ENCODE data around the gene CLIP4. TPM values are rescaled to one million over a fixed set of nuclear protein-coding genes. Genes with fewer than 3 reads are reported as not detected.

CLIP4 gene
- total RNA-seq, 2 experiments from 2014 or later = 36.2 to 42.6 TPM

DNA sequence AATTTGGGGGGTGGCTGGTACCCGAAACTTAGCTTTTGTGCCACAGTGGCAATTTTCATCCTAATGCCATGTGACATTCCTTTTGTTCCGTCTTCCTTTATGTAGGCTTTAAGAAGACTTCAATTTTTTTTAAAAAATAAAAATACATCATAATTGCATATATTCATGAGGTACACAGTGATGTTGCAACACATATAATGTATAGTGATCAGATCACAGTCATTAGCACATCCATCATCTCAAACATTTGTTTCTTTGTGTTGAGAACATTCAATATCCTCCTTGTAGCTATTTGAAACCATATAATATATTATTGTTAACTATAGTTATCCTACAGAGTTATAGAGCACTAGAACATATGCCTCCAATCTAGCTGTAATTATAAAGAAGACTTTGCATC lies 6.0 kb upstream of the CLIP4 start:
- H3K36me3 Mint-ChIP-seq = no peaks in the 10 kb centered on the region
- no peaks in the 10 kb centered on the region for H3K9me3 Mint-ChIP-seq
- ATAC-seq (ENCODE audit: low read depth) (no peak), DNase-seq (no peak)
- H3K4me1 Mint-ChIP-seq = peaks cover 3% of the 10 kb centered on the region
- H3K27ac Mint-ChIP-seq = no peak overlapping the region
- H3K4me3 Mint-ChIP-seq = no peak overlapping the region
- peaks cover 20% of the 10 kb centered on the region for H3K27me3 Mint-ChIP-seq
- POLR2A ChIA-PET = no interaction called here

DNA sequence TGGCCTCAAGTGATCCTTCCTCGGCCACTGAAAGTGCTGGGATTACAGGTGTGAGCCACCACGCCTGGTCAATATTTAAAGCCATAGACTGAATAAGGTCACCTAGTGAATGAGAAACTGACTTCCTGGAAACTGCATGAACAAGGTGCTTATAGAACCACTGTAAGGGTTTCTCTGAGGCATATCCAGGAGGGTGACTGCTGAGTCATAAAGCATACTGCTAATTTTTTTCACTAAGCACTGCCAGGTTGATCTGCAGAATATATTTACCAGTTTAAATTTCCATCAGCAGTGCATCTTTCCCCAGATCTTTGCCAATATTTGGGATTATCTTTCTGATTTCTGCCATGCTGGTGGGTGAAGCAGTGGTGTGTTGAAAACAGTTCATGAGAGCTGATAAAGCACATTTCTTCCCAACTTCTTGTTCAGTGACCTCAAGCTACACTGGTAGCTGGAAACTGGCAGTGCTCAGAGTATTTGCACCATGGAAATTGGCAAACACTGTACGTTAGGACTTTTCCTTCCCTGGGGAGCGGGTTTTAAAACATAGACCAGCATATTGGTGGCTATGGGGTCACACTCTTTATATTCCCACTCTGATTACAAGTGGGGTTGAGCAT lies 4.2 kb upstream of the CLIP4 start:
- H3K9me3 Mint-ChIP-seq = no peaks in the 10 kb centered on the region
- DNase-seq (no peak), ATAC-seq (ENCODE audit: low read depth) (peak; percentile 32)
- peaks cover 8% of the 10 kb centered on the region for H3K4me1 Mint-ChIP-seq
- peaks cover 2% of the 10 kb centered on the region for H3K36me3 Mint-ChIP-seq
- POLR2A ChIA-PET = no interaction called here
- no peak overlapping the region for H3K27ac Mint-ChIP-seq
- H3K27me3 Mint-ChIP-seq = peaks cover 22% of the 10 kb centered on the region
- H3K4me3 Mint-ChIP-seq = no peak overlapping the region

DNA sequence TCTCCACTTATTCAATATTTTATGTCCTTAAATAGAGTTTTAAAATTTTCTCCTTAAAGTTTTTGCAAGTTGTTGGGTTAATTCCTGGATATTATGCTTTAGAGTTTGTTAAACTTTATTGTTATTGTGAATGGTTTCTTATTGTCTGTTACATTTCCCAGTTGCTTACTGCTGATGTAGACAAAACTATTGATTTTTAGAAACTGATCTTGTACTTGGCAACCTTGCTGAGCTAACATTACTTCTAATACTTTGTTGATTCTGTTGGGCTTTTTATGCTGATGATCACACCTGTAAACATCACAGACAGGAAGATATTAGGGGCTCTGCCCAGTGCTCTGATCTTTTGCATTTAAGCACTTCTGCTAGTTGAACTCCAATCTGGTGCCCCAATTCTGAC lies 2.8 kb upstream of the CLIP4 start:
- H3K4me1 Mint-ChIP-seq = peaks cover 15% of the 10 kb centered on the region
- ATAC-seq (ENCODE audit: low read depth) (no peak), DNase-seq (no peak)
- H3K4me3 Mint-ChIP-seq = no peak overlapping the region
- no peak overlapping the region for H3K27ac Mint-ChIP-seq
- peaks cover 22% of the 10 kb centered on the region for H3K27me3 Mint-ChIP-seq
- H3K36me3 Mint-ChIP-seq = peaks cover 2% of the 10 kb centered on the region
- POLR2A ChIA-PET = no interaction called here
- no peaks in the 10 kb centered on the region for H3K9me3 Mint-ChIP-seq

DNA sequence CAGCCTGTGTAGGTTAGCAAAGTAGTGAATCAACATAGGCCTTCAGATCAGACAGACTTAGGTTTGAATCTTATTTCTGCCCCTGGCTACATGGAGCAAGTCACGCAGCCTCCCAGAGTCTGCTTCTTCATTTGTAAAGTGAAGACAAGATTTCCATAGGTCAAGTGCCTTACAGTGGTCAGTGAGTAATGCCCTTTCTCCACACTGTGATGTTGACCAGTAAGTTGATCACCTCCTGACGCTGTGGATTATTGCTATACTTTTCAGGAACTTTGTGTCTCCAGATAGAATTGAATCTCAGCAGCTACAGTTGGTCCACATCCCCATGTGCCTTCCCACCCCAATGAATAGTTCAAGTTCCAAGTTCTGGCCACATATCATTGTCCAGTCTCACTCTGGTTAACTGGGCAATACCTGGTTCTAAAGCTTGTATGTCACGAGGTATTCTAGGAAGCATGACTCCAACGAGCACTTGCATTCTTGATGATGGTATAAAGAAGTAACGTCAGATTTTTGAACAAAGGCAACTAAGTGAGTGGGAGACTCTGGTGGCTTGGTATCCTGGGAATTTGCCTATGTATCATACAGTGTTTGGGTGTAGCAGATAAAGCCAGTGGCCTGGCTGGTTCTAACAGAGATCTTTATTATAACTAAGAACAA lies 2.1 kb upstream of the CLIP4 start:
- H3K4me3 Mint-ChIP-seq = no peak overlapping the region

DNA sequence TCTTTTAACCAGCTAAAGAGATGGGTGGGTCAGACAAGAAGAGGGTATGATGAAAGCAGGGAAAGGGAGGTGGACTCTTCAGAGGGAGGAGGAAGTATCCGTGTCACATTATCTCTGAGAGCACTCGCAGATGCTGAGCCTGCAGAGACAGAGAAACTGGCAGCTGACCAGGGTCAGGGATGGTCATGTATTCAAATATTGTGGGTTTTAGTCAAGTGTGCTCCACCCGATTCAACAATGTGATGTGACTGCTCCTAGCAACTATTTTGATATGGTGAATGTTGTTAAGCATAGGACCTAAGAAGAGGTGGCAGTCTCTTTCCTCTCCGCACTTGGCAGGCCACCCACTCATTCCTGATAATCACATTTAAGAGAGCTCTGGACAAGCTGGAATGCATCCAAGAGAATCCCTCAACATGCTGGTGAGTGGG lies 1.3 kb upstream of the CLIP4 start:
- Mint-ChIP-seq H3K36me3 (peaks cover 2% of the 10 kb centered on the region), H3K4me3 (peak overlapping the region; percentile 87), H3K4me1 (peaks cover 21% of the 10 kb centered on the region), H3K9me3 (no peaks in the 10 kb centered on the region), H3K27me3 (peaks cover 15% of the 10 kb centered on the region), H3K27ac (peak overlapping the region; percentile 93)
- ATAC-seq (ENCODE audit: low read depth) (no peak), DNase-seq (no peak)
- POLR2A ChIA-PET = interaction anchor here (0.9 to 1.1 kb wide), 2 partner anchors 9 to 104 kb away, joined by 3 to 4 read pairs; no protein-coding TSS in a partner anchor

More for the DNA sequence above, 2.1 kb upstream of the CLIP4 start:
- no peak for ATAC-seq (ENCODE audit: low read depth)
- Mint-ChIP-seq H3K9me3 (no peaks in the 10 kb centered on the region), H3K36me3 (peaks cover 2% of the 10 kb centered on the region), H3K4me1 (peaks cover 18% of the 10 kb centered on the region), H3K27me3 (peaks cover 16% of the 10 kb centered on the region), H3K27ac (no peak overlapping the region)
- POLR2A ChIA-PET = interaction anchor here (1.1 kb wide), 1 partner anchor 8 kb away, joined by 4 read pairs; no protein-coding TSS in a partner anchor
- no peak for DNase-seq

DNA sequence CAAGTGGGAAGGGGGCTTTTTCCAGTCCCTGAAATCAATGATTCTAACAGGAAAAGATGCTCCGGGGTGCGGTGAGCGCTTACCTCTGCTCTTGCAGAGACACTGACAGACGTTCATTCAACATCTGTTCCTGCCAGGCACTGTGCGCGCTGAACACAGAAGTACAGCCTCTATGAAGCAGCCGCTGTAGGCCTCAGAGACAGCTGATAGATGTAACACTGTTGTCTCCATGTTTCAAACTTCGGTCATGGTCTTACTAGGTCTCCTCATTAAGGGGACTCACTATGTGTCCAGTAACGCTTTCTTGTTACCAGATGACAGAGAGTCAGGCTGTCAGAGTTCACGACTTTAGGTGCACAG lies 649 bp upstream of the CLIP4 start:
- H3K27me3 Mint-ChIP-seq = peaks cover 15% of the 10 kb centered on the region
- peaks cover 26% of the 10 kb centered on the region for H3K4me1 Mint-ChIP-seq

DNA sequence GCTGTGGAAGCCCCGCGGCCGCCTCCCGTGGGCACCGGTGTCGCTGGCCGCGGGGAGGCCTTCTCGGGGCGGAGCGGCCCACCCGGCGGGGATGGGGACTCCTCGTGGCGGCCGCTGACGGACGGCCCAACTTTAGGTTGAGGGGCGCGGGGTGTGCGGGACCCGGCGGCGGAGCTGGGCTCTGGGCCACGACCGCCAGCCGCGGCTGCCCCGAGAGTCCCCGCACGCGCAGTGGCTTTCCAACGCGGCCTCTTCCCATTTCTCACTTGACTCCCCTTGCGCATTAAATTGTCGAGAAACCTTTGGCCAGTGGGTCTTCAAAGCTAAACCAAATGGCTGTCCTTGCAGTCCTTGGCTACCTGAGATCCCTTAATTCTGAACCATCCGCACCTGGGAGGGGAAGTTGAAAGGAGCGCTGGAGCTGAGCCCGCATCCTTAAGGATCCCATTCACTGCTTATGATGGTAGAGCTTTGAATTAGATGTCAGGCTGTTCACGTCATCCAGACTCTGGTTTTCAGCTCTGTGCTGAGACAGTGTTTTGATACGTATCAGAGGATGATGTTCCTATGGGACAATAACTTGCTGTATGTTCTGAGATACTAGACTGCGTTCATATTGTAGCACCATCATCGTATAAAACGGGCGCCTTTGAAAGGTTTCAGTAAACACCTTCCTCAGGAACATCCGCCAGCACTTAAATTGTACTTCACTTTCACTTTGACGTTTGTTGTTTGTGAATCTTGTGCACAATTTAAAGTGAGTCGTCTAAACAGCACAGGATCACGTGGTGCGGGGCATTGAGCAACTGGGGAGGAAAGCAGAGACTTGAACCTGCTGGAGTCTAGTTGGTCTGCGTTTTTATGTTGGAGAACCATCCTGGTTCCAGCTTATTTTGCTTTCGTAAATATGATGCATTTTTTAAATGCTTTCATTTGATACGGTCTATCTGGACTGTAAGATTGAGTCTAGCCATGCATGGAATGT lies 874 bp downstream of the CLIP4 start:
- peak overlapping the region; percentile 92 for H3K4me3 Mint-ChIP-seq
- DNase-seq (peak; percentile 69), ATAC-seq (ENCODE audit: low read depth) (peak; percentile 69)
- no peaks in the 10 kb centered on the region for H3K9me3 Mint-ChIP-seq
- peaks cover 12% of the 10 kb centered on the region for H3K36me3 Mint-ChIP-seq
- peaks cover 15% of the 10 kb centered on the region for H3K27me3 Mint-ChIP-seq
- peak overlapping the region; percentile 95 for H3K27ac Mint-ChIP-seq
- POLR2A ChIA-PET = interaction anchor here (1.6 to 3.1 kb wide), 4 partner anchors 14 to 107 kb away, joined by 7 to 18 read pairs (median 13); no protein-coding TSS in a partner anchor
- peaks cover 27% of the 10 kb centered on the region for H3K4me1 Mint-ChIP-seq

More for the DNA sequence above, 649 bp upstream of the CLIP4 start:
- DNase-seq = no peak
- Mint-ChIP-seq H3K27ac (peak overlapping the region; percentile 93), H3K9me3 (no peaks in the 10 kb centered on the region), H3K4me3 (peak overlapping the region; percentile 87), H3K36me3 (peaks cover 2% of the 10 kb centered on the region)
- POLR2A ChIA-PET = interaction anchor here (0.6 to 0.9 kb wide), 3 partner anchors 102 to 245 kb away, joined by 3 to 5 read pairs (median 3); no protein-coding TSS in a partner anchor
- ATAC-seq (ENCODE audit: low read depth) = no peak

DNA sequence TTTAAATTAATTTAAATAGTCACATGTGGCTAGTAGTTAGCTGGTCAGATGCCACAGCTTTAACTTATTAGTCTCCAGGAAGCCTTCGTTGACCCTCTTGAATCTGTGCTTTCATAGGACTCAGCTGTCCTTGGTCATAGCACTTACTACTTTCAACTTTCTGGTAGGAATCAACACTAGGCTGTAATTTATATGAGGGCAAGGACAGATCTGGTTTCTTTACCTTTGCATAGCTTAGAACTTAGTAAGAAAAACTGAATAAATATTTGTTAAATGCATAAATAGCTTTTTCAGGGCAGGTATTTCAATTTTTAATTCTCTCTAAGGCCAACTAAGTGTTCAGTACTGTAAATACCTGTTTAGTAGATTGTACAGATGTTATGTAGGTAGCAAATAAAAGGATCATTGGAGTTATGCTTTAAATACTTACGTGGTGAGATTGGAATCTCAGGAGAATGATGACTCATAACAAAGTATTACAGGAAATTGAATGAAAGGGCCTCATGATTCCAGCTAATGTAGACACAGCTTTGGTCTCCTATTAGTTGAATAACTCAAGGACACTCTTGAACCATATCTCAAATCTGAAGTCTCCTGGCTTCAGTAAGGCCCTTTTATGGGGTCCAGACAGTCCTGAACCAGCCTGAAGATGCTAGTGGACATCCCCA lies 2.6 kb downstream of the CLIP4 start:
- Mint-ChIP-seq H3K27ac (peak overlapping the region; percentile 54), H3K4me1 (peaks cover 25% of the 10 kb centered on the region)

DNA sequence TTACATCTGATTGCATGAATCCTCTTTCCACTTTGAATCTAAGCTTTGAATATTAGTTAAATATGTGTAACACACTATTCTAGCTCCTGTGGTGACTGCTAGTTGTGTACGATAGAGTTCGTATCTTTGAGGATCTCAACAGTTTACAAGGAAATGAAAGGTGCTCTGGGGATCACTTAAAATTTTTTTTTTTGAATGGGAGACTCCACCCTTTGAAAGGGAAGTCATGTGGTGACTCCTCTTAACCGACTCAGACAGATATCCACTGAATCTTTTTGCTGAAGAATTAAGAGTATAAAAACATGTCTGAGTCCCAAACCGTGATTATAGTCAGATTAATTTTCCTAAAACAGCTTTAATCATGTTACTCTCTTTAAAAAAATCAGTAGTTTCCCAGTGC lies 4.0 kb downstream of the CLIP4 start:
- POLR2A ChIA-PET = no interaction called here
- Mint-ChIP-seq H3K27ac (peak overlapping the region; percentile 2), H3K9me3 (peaks cover 5% of the 10 kb centered on the region), H3K4me1 (peaks cover 29% of the 10 kb centered on the region), H3K27me3 (peaks cover 2% of the 10 kb centered on the region), H3K4me3 (peak overlapping the region; percentile 27), H3K36me3 (peaks cover 38% of the 10 kb centered on the region)
- no peak for DNase-seq
- ATAC-seq (ENCODE audit: low read depth) = no peak

More for the DNA sequence above, 2.6 kb downstream of the CLIP4 start:
- DNase-seq = no peak
- POLR2A ChIA-PET = interaction anchor here (2.1 to 3.1 kb wide), 3 partner anchors 102 to 108 kb away, joined by 8 to 18 read pairs (median 18); no protein-coding TSS in a partner anchor
- no peak for ATAC-seq (ENCODE audit: low read depth)
- H3K27me3 Mint-ChIP-seq = peaks cover 11% of the 10 kb centered on the region
- no peak overlapping the region for H3K4me3 Mint-ChIP-seq
- H3K36me3 Mint-ChIP-seq = peaks cover 26% of the 10 kb centered on the region
- H3K9me3 Mint-ChIP-seq = no peaks in the 10 kb centered on the region

DNA sequence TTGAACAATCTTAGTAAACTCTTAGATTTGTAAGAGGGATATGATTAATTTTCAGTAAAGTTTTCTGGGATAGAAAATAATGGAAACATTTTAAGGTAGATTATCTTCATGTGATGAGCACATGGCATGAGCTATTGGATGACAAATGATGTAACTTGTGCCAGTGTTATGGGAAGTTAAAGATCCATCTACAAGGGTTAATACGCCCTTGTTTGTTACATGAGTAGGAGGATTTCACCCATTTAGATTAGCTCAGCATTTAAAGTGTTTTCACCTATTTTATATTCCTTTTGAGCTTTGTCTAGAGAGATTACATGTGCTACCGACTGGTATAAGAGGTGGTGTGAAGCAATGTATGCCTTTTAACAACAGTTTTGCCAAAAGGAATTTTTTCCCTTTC lies 5.6 kb downstream of the CLIP4 start:
- ATAC-seq (ENCODE audit: low read depth) (no peak), DNase-seq (no peak)
- Mint-ChIP-seq H3K36me3 (peaks cover 51% of the 10 kb centered on the region), H3K4me1 (peaks cover 25% of the 10 kb centered on the region), H3K9me3 (peaks cover 12% of the 10 kb centered on the region), H3K27me3 (no peaks in the 10 kb centered on the region), H3K4me3 (no peak overlapping the region), H3K27ac (no peak overlapping the region)
- POLR2A ChIA-PET = no interaction called here

DNA sequence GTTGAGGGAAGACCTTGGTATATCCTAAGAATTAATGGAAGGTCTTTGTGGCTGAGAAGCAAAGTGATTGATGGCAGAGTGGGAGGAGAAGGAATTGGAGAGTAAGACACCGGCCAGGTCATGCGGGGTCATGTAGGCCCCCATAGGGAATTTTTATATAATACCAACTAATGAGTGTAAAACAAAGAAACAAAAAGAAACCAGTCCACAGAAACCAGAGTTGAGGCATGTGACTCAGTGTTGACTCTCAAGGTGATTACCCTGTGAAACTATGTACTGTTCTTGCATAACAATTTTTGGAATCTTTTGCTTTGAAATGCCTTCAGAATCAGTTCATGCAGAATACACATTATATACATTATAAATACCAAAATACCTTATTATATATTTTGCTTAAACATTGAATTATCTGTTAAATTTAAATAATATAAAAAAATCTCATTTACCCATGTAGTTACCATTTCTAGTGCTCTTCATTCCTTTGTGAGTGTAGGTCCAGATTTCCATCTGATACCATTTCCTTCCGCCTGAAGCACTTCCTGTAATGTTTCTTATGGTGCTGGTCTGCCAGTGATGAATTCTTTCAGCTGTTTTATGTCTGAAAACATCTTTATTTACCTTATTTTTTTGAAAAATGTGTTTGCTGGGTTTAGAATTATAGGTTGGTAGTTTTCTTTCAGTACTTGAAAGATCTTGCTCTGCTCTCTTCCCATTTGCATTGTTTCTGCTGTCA lies 8.6 kb downstream of the CLIP4 start:
- H3K27me3 Mint-ChIP-seq = no peaks in the 10 kb centered on the region
- no peak for ATAC-seq (ENCODE audit: low read depth)
- H3K4me3 Mint-ChIP-seq = no peak overlapping the region
- H3K27ac Mint-ChIP-seq = no peak overlapping the region
- peaks cover 12% of the 10 kb centered on the region for H3K9me3 Mint-ChIP-seq
- H3K36me3 Mint-ChIP-seq = peaks cover 59% of the 10 kb centered on the region
- H3K4me1 Mint-ChIP-seq = peaks cover 14% of the 10 kb centered on the region
- POLR2A ChIA-PET = no interaction called here
- DNase-seq = no peak

DNA sequence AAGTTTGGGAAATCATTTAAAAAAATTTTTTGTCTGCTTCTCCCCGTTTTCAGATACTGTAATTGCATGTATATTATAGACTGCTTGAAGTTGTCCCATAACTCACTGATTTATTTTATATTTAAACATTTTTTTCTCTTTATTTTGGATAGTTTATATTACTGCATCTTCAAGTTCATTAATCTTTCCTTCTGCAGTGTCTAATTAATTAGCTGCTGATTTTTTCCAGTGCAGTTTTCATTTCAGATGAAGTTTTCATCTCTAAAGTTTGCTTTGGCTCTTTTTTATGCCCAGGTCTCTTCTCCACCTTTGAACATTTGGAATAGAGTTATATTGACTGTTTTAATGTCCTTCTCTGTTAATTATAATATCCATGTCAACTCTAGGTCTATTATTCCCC lies 9.3 kb downstream of the CLIP4 start:
- Mint-ChIP-seq H3K36me3 (peaks cover 60% of the 10 kb centered on the region), H3K9me3 (peaks cover 12% of the 10 kb centered on the region), H3K4me1 (peaks cover 8% of the 10 kb centered on the region), H3K27me3 (no peaks in the 10 kb centered on the region), H3K27ac (no peak overlapping the region), H3K4me3 (no peak overlapping the region)
- POLR2A ChIA-PET = no interaction called here
- no peak for ATAC-seq (ENCODE audit: low read depth)
- DNase-seq = no peak

All from activated naive CD8-positive, alpha-beta T cell treated with anti-CD3 and anti-CD28 coated beads, Interleukin-2, amount 10 ng/mL, durations not matched to agents 7 days and 5 days (primary cell).